Immature natural killer cell (primary cell): Measurements from ENCODE around the gene FBXW9. TPM values are rescaled to one million over a fixed set of nuclear protein-coding genes. Genes with fewer than 3 reads are reported as not detected.
"Not testable (repeated sequence)": the region's sequence is repeated elsewhere in the genome, so short reads cannot be mapped to it uniquely, and the experiment has no call there.

ENCODE experiments used
- DNase-seq, 3 donors: peaks; one replicate each; pipeline ENCODE4 v3.0.0; 2022; ENCODE audit warnings: mixed read lengths in 1 of 3
- H3K27ac Mint-ChIP-seq, 6 donors: one replicate each; pipeline ENCODE4 v1.8.0; 2020; ENCODE audit warnings: mixed read lengths in 6 of 6, mild to moderate bottlenecking in 5 of 6, inconsistent platforms in 4 of 6, moderate library complexity in 3 of 6
- H3K27me3 Mint-ChIP-seq, 3 donors: one replicate each; pipeline ENCODE4 v1.8.0; 2020 to 2021; ENCODE audit warnings: low read depth in 3 of 3, mild to moderate bottlenecking in 3 of 3, mixed read lengths in 3 of 3, moderate library complexity in 3 of 3, inconsistent platforms in 1 of 3
- H3K36me3 Mint-ChIP-seq, 3 donors: one replicate each; pipeline ENCODE4 v1.8.0; 2020; ENCODE audit warnings: mixed read lengths in 3 of 3, inconsistent platforms in 2 of 3, mild to moderate bottlenecking in 2 of 3
- H3K4me1 Mint-ChIP-seq, 2 donors: one replicate each; pipeline ENCODE4 v1.8.0; 2020; ENCODE audit warnings: inconsistent platforms in 2 of 2, mild to moderate bottlenecking in 2 of 2, mixed read lengths in 2 of 2, moderate library complexity in 1 of 2
- H3K4me3 Mint-ChIP-seq, 5 donors: one replicate each; pipeline ENCODE4 v1.8.0; 2020; ENCODE audit warnings: mild to moderate bottlenecking in 5 of 5, mixed read lengths in 5 of 5, inconsistent platforms in 3 of 5, moderate library complexity in 3 of 5
- H3K9me3 Mint-ChIP-seq, 6 donors: one replicate each; pipeline ENCODE4 v1.8.0; 2020; ENCODE audit warnings: mild to moderate bottlenecking in 6 of 6, mixed read lengths in 6 of 6, inconsistent platforms in 4 of 6, moderate library complexity in 3 of 6
- polyA plus RNA-seq, 3 donors: library from polyadenylated mRNA; unstranded; fragments of 300-500 nt; fragmentation: Illumina TruSeq; gene quantifications; one replicate each; pipeline ENCODE4 v1.2.3, GENCODE V29; 2021

FBXW9 gene
- polyA plus RNA-seq, 3 donors from 2014 or later: 6.4 to 8.2 (median 8.0) TPM

- Mint-ChIP-seq H3K27me3 (peaks cover 0 to 1% (median 0%) of the 10 kb centered on the region in 3 donors), H3K27ac (no peak overlapping the region), H3K9me3 (no peaks in the 10 kb centered on the region), H3K4me3 (no peak overlapping the region), H3K36me3 (peaks cover 4 to 28% (median 12%) of the 10 kb centered on the region in 3 donors), H3K4me1 (no peaks in the 10 kb centered on the region)
- no peak for DNase-seq
Observed at GRCh38 chr19:12705654-12706331, 9.4 kb upstream of the FBXW9 start.

GRCh38 chr19:12705169-12705568 lies 8.7 kb upstream of the FBXW9 start:
- Mint-ChIP-seq H3K27me3 (peaks cover 0 to 1% (median 0%) of the 10 kb centered on the region in 3 donors), H3K4me1 (no peaks in the 10 kb centered on the region), H3K4me3 (no peak overlapping the region), H3K27ac (no peak overlapping the region), H3K9me3 (no peaks in the 10 kb centered on the region), H3K36me3 (peaks cover 4 to 24% (median 8%) of the 10 kb centered on the region in 3 donors)
- no peak for DNase-seq

- no peak overlapping the region for H3K27ac Mint-ChIP-seq
- H3K4me3 Mint-ChIP-seq: no peak overlapping the region
Observed at GRCh38 chr19:12703046-12703445, 6.6 kb upstream of the FBXW9 start.

GRCh38 chr19:12701596-12702282 lies 5.3 kb upstream of the FBXW9 start:
- Mint-ChIP-seq H3K4me3 (no peak overlapping the region), H3K27me3 (peaks cover 1 to 2% (median 1%) of the 10 kb centered on the region in 3 donors), H3K9me3 (no peaks in the 10 kb centered on the region), H3K36me3 (peaks cover 4 to 22% (median 7%) of the 10 kb centered on the region in 3 donors), H3K27ac (no peak overlapping the region), H3K4me1 (peaks cover 4 to 9% of the 10 kb centered on the region in 2 donors)
- no peak for DNase-seq

More at GRCh38 chr19:12703046-12703445, 6.6 kb upstream of the FBXW9 start:
- Mint-ChIP-seq H3K9me3 (no peaks in the 10 kb centered on the region), H3K27me3 (peaks cover 0 to 1% (median 1%) of the 10 kb centered on the region in 3 donors), H3K36me3 (peaks cover 4 to 22% (median 7%) of the 10 kb centered on the region in 3 donors), H3K4me1 (peaks cover 2 to 4% of the 10 kb centered on the region in 2 donors)
- DNase-seq: no peak

- Mint-ChIP-seq H3K9me3 (no peaks in the 10 kb centered on the region), H3K36me3 (peaks cover 2 to 5% (median 3%) of the 10 kb centered on the region in 3 donors), H3K27ac (peak overlapping the region; percentile 72 to 87 (median 79)), H3K4me1 (peaks cover 11 to 14% of the 10 kb centered on the region in 2 donors), H3K27me3 (peaks cover 3 to 8% (median 6%) of the 10 kb centered on the region in 3 donors), H3K4me3 (peak overlapping the region; percentile 58 to 80 (median 75))
- DNase-seq: no peak
Observed at GRCh38 chr19:12698138-12698537, 1.7 kb upstream of the FBXW9 start.

- DNase-seq, H3K27me3 Mint-ChIP-seq, H3K9me3 Mint-ChIP-seq, H3K36me3 Mint-ChIP-seq: not testable (repeated sequence)
- peaks cover 11 to 14% of the 10 kb centered on the region in 2 donors for H3K4me1 Mint-ChIP-seq
- peak overlapping the region in 4 of 5 donors; percentile 18 to 50 (median 25) for H3K4me3 Mint-ChIP-seq
- peak overlapping the region in 3 of 6 donors; percentile 7 to 77 (median 22) for H3K27ac Mint-ChIP-seq
Observed at GRCh38 chr19:12697425-12697824, 994 bp upstream of the FBXW9 start.

GRCh38 chr19:12695997-12696365 lies 450 bp downstream of the FBXW9 start:
- H3K9me3 Mint-ChIP-seq: no peaks in the 10 kb centered on the region
- peak overlapping the region in 5 of 6 donors; percentile 51 to 98 (median 91) for H3K27ac Mint-ChIP-seq
- peaks cover 3 to 8% (median 6%) of the 10 kb centered on the region in 3 donors for H3K27me3 Mint-ChIP-seq
- no peak for DNase-seq
- H3K36me3 Mint-ChIP-seq: peaks cover 0 to 3% (median 0%) of the 10 kb centered on the region in 3 donors
- peaks cover 11 to 14% of the 10 kb centered on the region in 2 donors for H3K4me1 Mint-ChIP-seq
- peak overlapping the region; percentile 90 to 94 (median 93) for H3K4me3 Mint-ChIP-seq

GRCh38 chr19:12695514-12695913 lies 917 bp downstream of the FBXW9 start:
- Mint-ChIP-seq H3K27ac (peak overlapping the region in 1 of 6 donors; percentile 67), H3K36me3 (peaks cover 0 to 3% (median 0%) of the 10 kb centered on the region in 3 donors), H3K4me1 (peaks cover 11 to 14% of the 10 kb centered on the region in 2 donors), H3K27me3 (peaks cover 3 to 8% (median 6%) of the 10 kb centered on the region in 3 donors), H3K9me3 (no peaks in the 10 kb centered on the region), H3K4me3 (peak overlapping the region; percentile 67 to 94 (median 75))
- no peak for DNase-seq

GRCh38 chr19:12695096-12695495 lies 1.3 kb downstream of the FBXW9 start:
- Mint-ChIP-seq H3K36me3 (peaks cover 0 to 3% (median 0%) of the 10 kb centered on the region in 3 donors), H3K4me3 (peak overlapping the region in 4 of 5 donors; percentile 25 to 94 (median 46)), H3K27ac (no peak overlapping the region), H3K9me3 (no peaks in the 10 kb centered on the region), H3K4me1 (peaks cover 11 to 14% of the 10 kb centered on the region in 2 donors), H3K27me3 (peaks cover 3 to 8% (median 6%) of the 10 kb centered on the region in 3 donors)
- DNase-seq: no peak

GRCh38 chr19:12694641-12695040 lies 1.8 kb downstream of the FBXW9 start:
- peaks cover 3 to 8% (median 6%) of the 10 kb centered on the region in 3 donors for H3K27me3 Mint-ChIP-seq
- no peak overlapping the region for H3K27ac Mint-ChIP-seq
- no peak for DNase-seq
- H3K4me3 Mint-ChIP-seq: peak overlapping the region in 1 of 5 donors; percentile 94
- peaks cover 0 to 3% (median 0%) of the 10 kb centered on the region in 3 donors for H3K36me3 Mint-ChIP-seq
- no peaks in the 10 kb centered on the region for H3K9me3 Mint-ChIP-seq
- H3K4me1 Mint-ChIP-seq: peaks cover 11 to 14% of the 10 kb centered on the region in 2 donors

GRCh38 chr19:12692960-12693359 lies 3.5 kb downstream of the FBXW9 start:
- no peak for DNase-seq
- Mint-ChIP-seq H3K27ac (no peak overlapping the region), H3K36me3 (no peaks in the 10 kb centered on the region), H3K4me1 (peaks cover 9% of the 10 kb centered on the region in 2 donors), H3K27me3 (peaks cover 3 to 8% (median 4%) of the 10 kb centered on the region in 3 donors), H3K9me3 (no peaks in the 10 kb centered on the region), H3K4me3 (no peak overlapping the region)

- H3K4me3 Mint-ChIP-seq: no peak overlapping the region
- no peaks in the 10 kb centered on the region for H3K4me1 Mint-ChIP-seq
- H3K36me3 Mint-ChIP-seq: no peaks in the 10 kb centered on the region
- no peak for DNase-seq
- H3K27ac Mint-ChIP-seq: no peak overlapping the region
- peaks cover 2 to 4% (median 2%) of the 10 kb centered on the region in 3 donors for H3K27me3 Mint-ChIP-seq
- no peaks in the 10 kb centered on the region for H3K9me3 Mint-ChIP-seq
Observed at GRCh38 chr19:12689581-12690216, 6.7 kb downstream of the FBXW9 start.

- no peaks in the 10 kb centered on the region for H3K9me3 Mint-ChIP-seq
- H3K4me1 Mint-ChIP-seq: no peaks in the 10 kb centered on the region
- H3K4me3 Mint-ChIP-seq: no peak overlapping the region
- H3K27me3 Mint-ChIP-seq: peaks cover 2 to 6% (median 2%) of the 10 kb centered on the region in 3 donors
- H3K36me3 Mint-ChIP-seq: no peaks in the 10 kb centered on the region
- DNase-seq: no peak
- no peak overlapping the region for H3K27ac Mint-ChIP-seq
Observed at GRCh38 chr19:12689012-12689411, 7.4 kb downstream of the FBXW9 start.
